Gastrocnemius medialis (tissue), 4 donors: ENCODE results near the gene ABR. TPM values are rescaled to one million over a fixed set of nuclear protein-coding genes. Genes with fewer than 3 reads are reported as not detected.

Experiments used
- ATAC-seq, 2 donors: fragments of 150-250 bp; one replicate each; pipeline ENCODE4 v1.9.1; 2016
- DNase-seq, 2 donors: peaks; one replicate each; pipeline ENCODE4 v3.0.0-alpha.2; 2019
- H3K27ac ChIP-seq, 4 donors: fragments of 200-600 bp; sonication (generic); 1 replicate in 1 of 4; 2 replicates in 3 of 4; pipeline ENCODE4 v1.5.1; 2016 to 2018; ENCODE audit warnings: mild to moderate bottlenecking in 2 of 4, moderate library complexity in 1 of 4
- H3K27me3 ChIP-seq, 3 donors: fragments of 200-600 bp; sonication (generic) in 2 of 3; 1 replicate in 1 of 3; 2 replicates in 2 of 3; pipeline versions ENCODE4 v1.5.1 to v1.6.0; 2016 to 2019; ENCODE audit warnings: mild to moderate bottlenecking in 1 of 3, moderate library complexity in 1 of 3
- H3K36me3 ChIP-seq, 2 donors: fragments of 200-600 bp; sonication (generic) in 1 of 2; one replicate each; pipeline ENCODE4 v1.5.1; 2017 to 2018
- H3K4me1 ChIP-seq, 2 donors: fragments of 200-600 bp; sonication (generic) in 1 of 2; one replicate each; pipeline ENCODE4 v1.5.1; 2016 to 2017; ENCODE audit warnings: mild to moderate bottlenecking in 2 of 2
- H3K4me3 ChIP-seq, 4 donors: fragments of 200-600 bp; sonication (generic) in 3 of 4; 1 replicate in 1 of 4; 2 replicates in 3 of 4; pipeline ENCODE4 v1.5.1; 2016 to 2019; ENCODE audit warnings: mild to moderate bottlenecking in 2 of 4
- H3K9me3 ChIP-seq, 3 donors: fragments of 200-600 bp; sonication (generic) in 2 of 3; 1 replicate in 1 of 3; 2 replicates in 2 of 3; pipeline ENCODE4 v1.5.1; 2016 to 2019
- CTCF ChIP-seq, 5 experiments: fragments of 450-650 bp in 3 of 5; fragments of 200-600 bp in 2 of 5; sonication (generic) in 2 of 5; IDR thresholded peaks in 4 of 5; conservative IDR thresholded peaks in 1 of 5; 1 replicate in 4 of 5; 2 replicates in 1 of 5; pipeline ENCODE4 v1.5.1; 2016 to 2019; ENCODE audit warnings: antibody characterized with exemption in 5 of 5, mild to moderate bottlenecking in 3 of 5, moderate library complexity in 3 of 5
- POLR2A ChIP-seq, 2 donors: fragments of 450-650 bp; IDR thresholded peaks; one replicate each; pipeline ENCODE4 v1.6.1; 2017; ENCODE audit warnings: antibody characterized with exemption in 2 of 2, mild to moderate bottlenecking in 2 of 2, moderate library complexity in 2 of 2
- in situ Hi-C, 4 donors: fragments of 200-750 bp; cut with MboI; loops; one replicate each; pipeline versions ENCODE4 v1.15.0 to v1.8.0; 2017; ENCODE audit warnings: low sequenced_read_pairs in 4 of 4
- intact Hi-C: fragments of 100-400 bp; cut with DNase I; formaldehyde crosslinking; loops from one replicate; pipeline ENCODE4 v1.15.1; 2023; ENCODE audit warnings: low total_unique reads
- total RNA-seq, 4 donors: library from RNA; depleted of rRNA; stranded (reverse); fragments of >200 nt; gene quantifications; one replicate each; pipeline versions ENCODE4 v1.1.0 to v1.2.3, GENCODE V29; 2016

ABR gene
- total RNA-seq, 4 donors from 2014 or later: 9.7 to 15.4 (median 12.8) TPM

- Histone ChIP-seq H3K9me3 (no peaks in the 10 kb centered on the region), H3K27ac (peak overlapping the region; percentile 54 to 74 (median 66)), H3K4me3 (no peak overlapping the region), H3K27me3 (no peaks in the 10 kb centered on the region), H3K4me1 (peaks cover 43 to 44% of the 10 kb centered on the region in 2 donors), H3K36me3 (peaks cover 0 to 42% of the 10 kb centered on the region in 2 donors)
- TF ChIP-seq POLR2A (IDR thresholded peaks at IDR 0.05) (no peak), CTCF (IDR thresholded peaks at IDR 0.05 in 4 of 5, conservative IDR thresholded peaks at IDR 0.05 in 1 of 5) (no peak)
- peak; percentile 5 to 10 for ATAC-seq
- DNase-seq: no peak
- intact Hi-C loops: no loop called here
- in situ Hi-C loops: no loop called here
Measured at GRCh38 chr17:1007310-1008007, 172.3 kb downstream of the ABR start.

- no peak for ATAC-seq
Measured at GRCh38 chr17:1006054-1006453, 173.7 kb downstream of the ABR start.

GRCh38 chr17:1005361-1005946, 174.3 kb downstream of the ABR start:
- intact Hi-C loops (no loop called here), in situ Hi-C loops (no loop called here)
- Histone ChIP-seq H3K36me3 (peaks cover 0 to 40% of the 10 kb centered on the region in 2 donors), H3K27ac (peak overlapping the region; percentile 55 to 90 (median 68)), H3K9me3 (no peaks in the 10 kb centered on the region), H3K4me1 (peaks cover 63 to 64% of the 10 kb centered on the region in 2 donors), H3K27me3 (no peaks in the 10 kb centered on the region), H3K4me3 (peak overlapping the region in 3 of 4 donors; percentile 17 to 32 (median 31))
- peak in 1 of 2 donors; percentile 28 for ATAC-seq
- DNase-seq: peak in 1 of 2 donors; percentile 51
- TF ChIP-seq POLR2A (IDR thresholded peaks at IDR 0.05) (no peak), CTCF (IDR thresholded peaks at IDR 0.05 in 4 of 5, conservative IDR thresholded peaks at IDR 0.05 in 1 of 5) (no peak)

More at GRCh38 chr17:1006054-1006453, 173.7 kb downstream of the ABR start:
- Histone ChIP-seq H3K4me1 (peaks cover 58% of the 10 kb centered on the region in 2 donors), H3K27me3 (no peaks in the 10 kb centered on the region), H3K36me3 (peaks cover 0 to 44% of the 10 kb centered on the region in 2 donors), H3K4me3 (peak overlapping the region in 1 of 4 donors; percentile 31), H3K9me3 (no peaks in the 10 kb centered on the region), H3K27ac (peak overlapping the region; percentile 55 to 90 (median 68))
- intact Hi-C loops (no loop called here), in situ Hi-C loops (no loop called here)
- DNase-seq: no peak
- no peak for TF ChIP-seq CTCF (IDR thresholded peaks at IDR 0.05 in 4 of 5, conservative IDR thresholded peaks at IDR 0.05 in 1 of 5)
- no peak for TF ChIP-seq POLR2A (IDR thresholded peaks at IDR 0.05)

GRCh38 chr17:1004769-1005295, 174.9 kb downstream of the ABR start:
- H3K4me3 ChIP-seq: no peak overlapping the region
- no peak for DNase-seq

More at GRCh38 chr17:1004769-1005295, 174.9 kb downstream of the ABR start:
- Histone ChIP-seq H3K9me3 (no peaks in the 10 kb centered on the region), H3K4me1 (peaks cover 69 to 70% of the 10 kb centered on the region in 2 donors), H3K36me3 (peaks cover 0 to 41% of the 10 kb centered on the region in 2 donors), H3K27me3 (no peaks in the 10 kb centered on the region), H3K27ac (peak overlapping the region in 3 of 4 donors; percentile 68 to 90 (median 90))
- ATAC-seq: no peak
- intact Hi-C loops: loop anchor here (5.0 kb wide), 1 partner anchor 32 kb away; no protein-coding TSS in a partner anchor
- TF ChIP-seq CTCF (IDR thresholded peaks at IDR 0.05 in 4 of 5, conservative IDR thresholded peaks at IDR 0.05 in 1 of 5): no peak
- no peak for TF ChIP-seq POLR2A (IDR thresholded peaks at IDR 0.05)
- in situ Hi-C loops: loop anchor here in 1 of 4 donors (5.0 kb wide), 1 partner anchor 52 kb away; no protein-coding TSS in a partner anchor
